Endothelial cell of umbilical vein (primary cell): ENCODE measurements around the gene CACNG4. TPM values are rescaled to one million over a fixed set of nuclear protein-coding genes. Genes with fewer than 3 reads are reported as not detected.

Source experiments
- Bru-seq: library from RNA; stranded (reverse); fragments of 400-500 nt; gene quantifications from one replicate; lab custom pipeline; 2021; lab: Mats Ljungman, UMichigan
- BruChase-seq, 2 experiments: library from RNA; stranded (reverse); fragments of 400-500 nt; gene quantifications; one replicate each; lab custom pipeline; 2021; lab: Mats Ljungman, UMichigan
- BruUV-seq: library from RNA; stranded (reverse); fragments of 400-500 nt; replicated peaks from 2 replicates; lab custom pipeline; 2021; lab: Mats Ljungman, UMichigan
- CTCF ChIA-PET: fragments of 300-600, 350-600 bp; sonication (Branson Sonifier 250); formaldehyde crosslinking; loops from one replicate; lab custom pipeline; 2021; ENCODE audit warnings: antibody characterized with exemption, inconsistent platforms; lab: Charles Lee
- POLR2A ChIA-PET: fragments of 300-600, 350-600 bp; sonication (Branson Sonifier 250); formaldehyde crosslinking; loops from one replicate; lab custom pipeline; 2021; ENCODE audit warnings: antibody characterized with exemption, inconsistent platforms; lab: Charles Lee
- DNase-seq: peaks from one replicate; pipeline ENCODE4 v3.0.0-alpha.2; 2011; ENCODE audit warnings: low read depth, low spot score
- FAIRE-seq: peaks from 2 replicates; lab custom pipeline; 2011; peaks lifted over from hg19 to GRCh38; lab: Jason Lieb, UNC
- H2AFZ ChIP-seq: 2 replicates; pipeline ENCODE4 v1.6.0; 2012; ENCODE audit warnings: low read depth, low read length, control low read depth, inconsistent platforms
- H3K27ac ChIP-seq: 2 replicates; pipeline ENCODE4 v1.5.1; 2011; ENCODE audit warnings: low read depth, mild to moderate bottlenecking, control low read depth, low read length, moderate library complexity; ENCODE audit not compliant: insufficient read depth
- H3K27me3 ChIP-seq, 2 experiments: 2 replicates each; pipeline versions ENCODE4 v1.6.0 to v1.6.1; 2011; ENCODE audit warnings: low read length in 2 of 2, mixed read lengths in 1 of 2; ENCODE audit not compliant: control insufficient read depth in 2 of 2, insufficient read depth in 2 of 2
- H3K36me3 ChIP-seq, 2 experiments: 2 replicates in 1 of 2; 3 replicates in 1 of 2; pipeline ENCODE4 v1.5.1; 2011; ENCODE audit warnings: low read length in 2 of 2, mild to moderate bottlenecking in 1 of 2, moderate library complexity in 1 of 2; ENCODE audit not compliant: control insufficient read depth in 2 of 2, insufficient read depth in 2 of 2; ENCODE audit errors: extremely low read depth in 1 of 2
- H3K4me1 ChIP-seq: 3 replicates; pipeline ENCODE4 v1.5.1; 2011; ENCODE audit warnings: mild to moderate bottlenecking, low read length; ENCODE audit not compliant: control insufficient read depth, insufficient read depth; ENCODE audit errors: extremely low read depth
- H3K4me2 ChIP-seq: 2 replicates; pipeline ENCODE4 v1.6.1; 2011; ENCODE audit warnings: low read length, control low read depth, mixed read lengths; ENCODE audit not compliant: insufficient read depth
- H3K4me3 ChIP-seq, 3 experiments: fragments of 200-600 bp in 1 of 3; sonication (generic), shearing (Covaris generic) in 1 of 3; replicated peaks in 1 of 3; 2 replicates each; pipeline ENCODE4 v1.5.1; 2011 to 2016; ENCODE audit warnings: control low read depth in 3 of 3, low read length in 3 of 3, mild to moderate bottlenecking in 2 of 3, inconsistent platforms in 1 of 3, low read depth in 1 of 3, moderate library complexity in 1 of 3; ENCODE audit not compliant: insufficient read depth in 1 of 3
- H3K79me2 ChIP-seq: 2 replicates; pipeline ENCODE4 v1.6.0; 2012; ENCODE audit warnings: low read length, inconsistent platforms; ENCODE audit not compliant: control insufficient read depth, insufficient read depth
- H3K9ac ChIP-seq: replicated peaks from 2 replicates; pipeline ENCODE3; 2011; ENCODE audit warnings: low read length, control low read depth; ENCODE audit not compliant: insufficient read depth; ENCODE audit errors: extremely low read depth
- H3K9me1 ChIP-seq: replicated peaks from 3 replicates; pipeline ENCODE4 v1.6.0; 2011; ENCODE audit warnings: mild to moderate bottlenecking, low read length; ENCODE audit not compliant: control insufficient read depth, insufficient read depth; ENCODE audit errors: extremely low read depth
- H3K9me3 ChIP-seq: replicated peaks from 2 replicates; pipeline ENCODE4 v1.5.1; 2012; ENCODE audit warnings: low read length, inconsistent platforms; ENCODE audit not compliant: control insufficient read depth, insufficient read depth
- H4K20me1 ChIP-seq: replicated peaks from 2 replicates; pipeline ENCODE3; 2011; ENCODE audit warnings: mild to moderate bottlenecking, low read length; ENCODE audit not compliant: control insufficient read depth, insufficient read depth; ENCODE audit errors: extremely low read depth
- CTCF ChIP-seq, 2 donors: IDR thresholded peaks; 1 replicate in 1 of 2; 2 replicates in 1 of 2; pipeline ENCODE4 v1.5.1; 2011; ENCODE audit warnings: low read length in 2 of 2, mild to moderate bottlenecking in 2 of 2, moderate library complexity in 2 of 2, control low read depth in 1 of 2, inconsistent platforms in 1 of 2, low read depth in 1 of 2; ENCODE audit not compliant: insufficient read depth in 1 of 2; ENCODE audit errors: extremely low read depth in 1 of 2
- EZH2 ChIP-seq: IDR thresholded peaks from 2 replicates; pipeline ENCODE4 v1.6.1; 2012; ENCODE audit warnings: borderline replicate concordance, low read depth, mild to moderate bottlenecking, moderate library complexity, low read length, inconsistent platforms; ENCODE audit not compliant: severe bottlenecking
- dilution Hi-C: fragments of 300-500 bp; cut with MboI; formaldehyde crosslinking; loops from one replicate; pipeline ENCODE4 v1.15.0; 2019; ENCODE audit warnings: low sequenced_read_pairs; ENCODE audit not compliant: extremely low pct_ligation_motif_present
- intact Hi-C: fragments of 100-400 bp; cut with micrococcal nuclease; formaldehyde crosslinking; loops from one replicate; pipeline ENCODE4 v1.10.0; 2022
- long read RNA-seq: library from polyadenylated mRNA; stranded (forward); transcript quantifications from one replicate; pipeline ENCODE4 v2.0.0, GENCODE V29; 2021
- polyA minus RNA-seq, 3 experiments: library from RNA; depleted of rRNA, polyadenylated mRNA; stranded (reverse); fragments of >200 nt; gene quantifications; 1 replicate in 1 of 3; 2 replicates in 2 of 3; pipeline ENCODE4 v1.2.3, GENCODE V29; 2011
- polyA plus RNA-seq, 4 experiments: library from polyadenylated mRNA; depleted of rRNA in 3 of 4; stranded (reverse) in 3 of 4; unstranded in 1 of 4; fragments of >200 nt; gene quantifications; 2 replicates each; pipeline versions ENCODE4 v1.2.1 to v1.2.3, GENCODE V29; 2011 to 2012; ENCODE audit warnings: missing spikeins in 1 of 4
- total RNA-seq: library from RNA; stranded (reverse); gene quantifications from 2 replicates; pipeline ENCODE4 v1.2.3, GENCODE V29; 2021

The CACNG4 gene
- not detected in 2 replicates for total RNA-seq
- polyA plus RNA-seq: not detected in 2 replicates
- polyA plus RNA-seq (2011; cell fraction: cytosol; rRNA removed): 0.01 TPM in 1 of 2 replicates, not detected in the other
- not detected in 2 replicates for polyA plus RNA-seq (2011; cell fraction: nucleus; rRNA removed)
- not detected in 2 replicates for polyA plus RNA-seq (2012)
- not detected in 2 replicates for polyA minus RNA-seq
- not detected for polyA minus RNA-seq (2011; cell fraction: cytosol; rRNA and poly(A)+ RNA removed)
- not detected in 2 replicates for polyA minus RNA-seq (2011; cell fraction: nucleus; rRNA and poly(A)+ RNA removed)
- Bru-seq, nascent RNA: not detected
- BruChase-seq, experiment 1, labeled RNA remaining after a 6-hour chase: percentile 3 among the genes with signal in this experiment
- not detected for BruChase-seq, experiment 2, labeled RNA remaining after a 2-hour chase
- long read RNA-seq: 0 reads

GRCh38 chr17:66963909-66964771, at the start of gene CACNG4:
CACNG4 (plus strand) TSS chr17:66964707; CDS start chr17:66964912, 205 bp downstream.
- FAIRE-seq (no peak), DNase-seq (no peak)
- H3K4me3 ChIP-seq: peak within 1 kb of the TSS in 1 of 3 experiments; percentile 21
- BruUV-seq: no TSS peak
- H3K4me2 ChIP-seq: peak within 1 kb of the TSS; percentile 1
- POLR2A ChIA-PET: no interaction called here
- no peaks in the 10 kb centered on the region for H3K4me1 ChIP-seq
- H3K9me1 ChIP-seq: no peaks in the 10 kb centered on the region
- H2AFZ ChIP-seq: no peak within 1 kb of the TSS
- dilution Hi-C loops (no loop called here), intact Hi-C loops (no loop called here)
- peaks cover 52% of the 10 kb centered on the region in 2 experiments for H3K27me3 ChIP-seq
- H3K27ac ChIP-seq: no peak within 1 kb of the TSS
- TF ChIP-seq EZH2: peak; percentile 54
- no peak for TF ChIP-seq CTCF (IDR thresholded peaks at IDR 0.05; ENCODE audit: extremely low read depth in 1 of 2, insufficient read depth in 1 of 2, low read depth in 1 of 2, low read length in 2 of 2)
- no peak within 1 kb of the TSS for H3K9ac ChIP-seq
- CTCF ChIA-PET: no interaction called here
- no peaks in the 10 kb centered on the region for H3K79me2 ChIP-seq
- no peaks in the 10 kb centered on the region for H3K9me3 ChIP-seq
- no peaks in the 10 kb centered on the region for H4K20me1 ChIP-seq
- no peaks in the 10 kb centered on the region for H3K36me3 ChIP-seq
